ENCODE data around the gene PEX5L.
A peak's percentile ranks its signal among the peaks of the same experiment; 100 is the strongest.

DNA sequence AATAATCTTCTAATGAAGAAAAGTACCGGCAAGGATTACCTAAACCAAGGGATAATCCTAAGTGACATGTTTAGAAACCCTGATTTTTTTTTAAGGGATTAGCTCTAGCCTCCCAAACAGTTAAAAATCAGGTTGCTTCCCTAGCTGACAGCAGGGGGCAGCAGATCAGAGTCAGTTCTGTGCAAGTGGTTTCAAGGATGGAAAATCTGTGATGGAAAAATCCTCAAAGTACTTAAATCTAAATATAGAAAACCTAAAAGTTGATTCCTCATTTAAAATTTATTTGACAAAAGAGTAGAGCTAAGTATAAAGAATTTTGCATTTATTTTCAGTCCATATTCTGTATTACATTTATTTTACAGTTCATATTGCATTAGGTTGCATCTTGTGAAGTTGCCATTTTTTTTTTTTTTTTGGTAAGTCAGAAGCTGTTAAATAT, 107.6 kb downstream of the PEX5L start:
- TF ChIP-seq CTCF (IDR thresholded peaks at IDR 0.05) (peak; percentile 93), ZFX (IDR thresholded peaks at IDR 0.05; ENCODE audit: borderline replicate concordance) (no peak)

Data from 22Rv1 (cell line).